BLaER1 (cell line): Measurements from ENCODE around the gene OR2B2.

Experiments
- H3K27ac ChIP-seq: shearing (Covaris generic); formaldehyde crosslinking; 2 replicates; pipeline ENCODE4 v1.8.1; 2022
- H3K27me3 ChIP-seq: shearing (Covaris generic); formaldehyde crosslinking; 2 replicates; pipeline ENCODE4 v1.8.1; 2022
- H3K36me3 ChIP-seq: shearing (Covaris generic); formaldehyde crosslinking; 2 replicates; pipeline ENCODE4 v1.8.1; 2022
- H3K4me1 ChIP-seq: shearing (Covaris generic); formaldehyde crosslinking; 2 replicates; pipeline ENCODE4 v1.8.1; 2022
- H3K4me2 ChIP-seq: shearing (Covaris generic); formaldehyde crosslinking; 2 replicates; pipeline ENCODE4 v1.8.1; 2022
- H3K4me3 ChIP-seq: shearing (Covaris generic); formaldehyde crosslinking; 2 replicates; pipeline ENCODE4 v1.8.1; 2022
- H3K9ac ChIP-seq: shearing (Covaris generic); formaldehyde crosslinking; 2 replicates; pipeline ENCODE4 v1.8.1; 2022
- H3K9me3 ChIP-seq: shearing (Covaris generic); formaldehyde crosslinking; 2 replicates; pipeline ENCODE4 v1.8.1; 2022
- H4K20me1 ChIP-seq: shearing (Covaris generic); formaldehyde crosslinking; 2 replicates; pipeline ENCODE4 v1.8.1; 2022
- Cebpa-rat ChIP-seq: shearing (Covaris generic); IDR thresholded peaks from 2 replicates; pipeline ENCODE4 v1.8.1; 2022

OR2B2 gene

DNA sequence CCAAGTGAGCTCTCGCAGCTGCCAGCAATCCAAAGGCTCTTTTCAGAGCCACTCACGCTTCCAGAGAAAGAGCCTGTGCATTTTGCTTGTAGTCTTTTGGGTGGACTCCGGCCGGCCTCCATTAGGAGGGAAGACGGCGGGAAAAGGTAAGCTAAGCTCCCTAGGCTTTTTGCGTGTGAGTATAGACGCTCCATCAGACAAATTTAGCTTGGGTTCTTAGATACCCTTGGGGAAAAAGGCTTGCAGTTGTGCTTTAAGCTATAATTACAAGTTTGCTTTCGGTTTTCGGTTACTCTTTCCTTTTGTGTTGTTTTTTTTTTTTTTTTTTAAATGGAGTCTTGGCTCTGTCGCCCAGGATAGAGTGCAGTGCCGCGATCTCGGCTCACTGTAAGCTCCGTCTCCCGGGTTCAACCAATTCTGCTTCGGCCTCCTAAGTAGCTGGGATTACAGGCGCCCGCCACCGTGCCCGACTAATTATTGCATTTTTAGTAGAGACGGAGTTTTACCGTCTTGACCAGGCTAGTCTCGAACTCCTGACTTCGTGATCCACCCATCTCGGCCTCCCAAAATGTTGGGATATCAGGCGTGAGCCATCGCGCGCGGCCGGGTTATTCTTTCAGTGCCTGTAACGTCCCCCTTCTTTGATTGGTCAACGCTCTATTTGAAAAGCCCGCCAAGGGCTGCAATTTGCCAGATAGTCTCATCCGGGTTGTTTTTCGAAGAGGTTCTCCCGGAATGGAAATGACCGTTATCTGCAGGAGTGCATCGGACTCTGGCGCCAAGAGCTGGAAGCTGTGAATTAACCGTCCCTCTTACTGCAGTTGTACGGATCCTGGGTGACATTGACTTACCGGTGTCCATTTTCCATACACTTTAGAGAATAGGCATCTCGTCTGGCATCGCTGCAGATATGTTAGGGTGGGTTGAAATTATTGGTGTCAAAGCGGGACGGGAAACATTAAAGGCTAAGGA lies 18.1 kb downstream of the OR2B2 start:
- H4K20me1 ChIP-seq = peaks cover 5% of the 10 kb centered on the region; the same call in 1 of the 2 replicates
- H3K36me3 ChIP-seq = no peaks in the 10 kb centered on the region
- no peaks in the 10 kb centered on the region for H3K27me3 ChIP-seq
- no peak for TF ChIP-seq Cebpa-rat
- H3K27ac ChIP-seq = peak overlapping the region; percentile 97
- H3K4me2 ChIP-seq = peak overlapping the region; percentile 76
- H3K9ac ChIP-seq = peak overlapping the region; percentile 99
- H3K4me3 ChIP-seq = peak overlapping the region; percentile 86
- H3K9me3 ChIP-seq = no peaks in the 10 kb centered on the region
- H3K4me1 ChIP-seq = peaks cover 34% of the 10 kb centered on the region

DNA sequence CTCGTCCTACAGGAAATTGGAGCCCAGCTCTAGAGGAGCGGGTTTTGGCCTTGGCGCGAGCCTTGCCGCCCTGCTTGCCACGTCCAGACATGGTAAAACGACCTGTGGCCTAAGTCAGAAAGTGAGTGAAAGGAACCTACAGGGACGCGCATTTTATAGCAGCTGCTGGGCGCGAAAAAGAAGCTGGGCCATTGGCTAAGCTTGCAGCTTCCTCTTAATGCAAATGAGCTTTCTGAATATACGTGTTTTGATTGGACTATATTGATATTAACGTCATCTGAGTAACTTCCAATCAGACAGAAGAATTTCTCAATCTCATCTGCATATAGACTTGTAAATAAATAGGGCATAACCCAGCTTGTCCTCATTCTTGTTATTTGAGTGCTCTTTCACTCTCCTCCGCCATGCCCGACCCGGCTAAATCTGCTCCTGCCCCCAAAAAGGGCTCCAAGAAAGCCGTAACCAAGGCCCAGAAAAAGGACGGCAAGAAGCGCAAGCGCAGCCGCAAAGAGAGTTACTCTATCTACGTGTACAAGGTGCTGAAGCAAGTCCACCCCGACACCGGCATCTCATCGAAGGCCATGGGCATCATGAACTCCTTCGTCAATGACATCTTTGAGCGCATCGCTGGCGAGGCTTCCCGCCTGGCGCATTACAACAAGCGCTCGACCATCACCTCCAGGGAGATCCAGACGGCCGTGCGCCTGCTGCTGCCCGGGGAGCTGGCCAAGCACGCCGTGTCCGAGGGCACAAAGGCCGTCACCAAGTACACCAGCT lies 18.9 kb downstream of the OR2B2 start:
- Histone ChIP-seq H3K9me3 (no peaks in the 10 kb centered on the region), H4K20me1 (peaks cover 5% of the 10 kb centered on the region; the same call in 1 of the 2 replicates), H3K4me2 (peak overlapping the region; percentile 87), H3K27ac (peak overlapping the region; percentile 98), H3K4me1 (peaks cover 43% of the 10 kb centered on the region), H3K27me3 (no peaks in the 10 kb centered on the region), H3K9ac (peak overlapping the region; percentile 99), H3K36me3 (no peaks in the 10 kb centered on the region), H3K4me3 (peak overlapping the region; percentile 86)
- no peak for TF ChIP-seq Cebpa-rat

DNA sequence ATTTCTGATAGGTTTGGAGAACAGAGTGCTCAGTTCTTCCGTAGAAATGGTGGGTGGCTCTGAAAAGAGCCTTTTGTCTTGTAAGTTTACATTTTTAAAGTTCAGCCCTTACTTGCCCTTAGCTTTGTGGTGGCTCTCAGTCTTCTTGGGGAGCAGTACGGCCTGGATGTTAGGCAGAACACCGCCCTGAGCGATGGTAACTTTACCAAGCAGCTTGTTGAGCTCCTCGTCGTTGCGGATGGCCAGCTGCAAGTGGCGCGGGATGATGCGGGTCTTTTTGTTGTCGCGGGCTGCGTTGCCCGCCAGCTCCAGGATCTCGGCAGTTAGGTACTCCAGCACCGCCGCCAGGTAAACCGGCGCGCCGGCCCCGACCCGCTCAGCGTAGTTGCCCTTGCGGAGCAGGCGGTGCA lies 19.5 kb downstream of the OR2B2 start:
- Histone ChIP-seq H3K27ac (peak overlapping the region; percentile 98), H3K27me3 (no peaks in the 10 kb centered on the region), H3K36me3 (no peaks in the 10 kb centered on the region), H3K9ac (peak overlapping the region; percentile 99), H3K9me3 (no peaks in the 10 kb centered on the region), H3K4me3 (peak overlapping the region; percentile 86), H3K4me2 (peak overlapping the region; percentile 87), H4K20me1 (peaks cover 5% of the 10 kb centered on the region; the same call in 1 of the 2 replicates), H3K4me1 (peaks cover 47% of the 10 kb centered on the region)
- no peak for TF ChIP-seq Cebpa-rat

DNA sequence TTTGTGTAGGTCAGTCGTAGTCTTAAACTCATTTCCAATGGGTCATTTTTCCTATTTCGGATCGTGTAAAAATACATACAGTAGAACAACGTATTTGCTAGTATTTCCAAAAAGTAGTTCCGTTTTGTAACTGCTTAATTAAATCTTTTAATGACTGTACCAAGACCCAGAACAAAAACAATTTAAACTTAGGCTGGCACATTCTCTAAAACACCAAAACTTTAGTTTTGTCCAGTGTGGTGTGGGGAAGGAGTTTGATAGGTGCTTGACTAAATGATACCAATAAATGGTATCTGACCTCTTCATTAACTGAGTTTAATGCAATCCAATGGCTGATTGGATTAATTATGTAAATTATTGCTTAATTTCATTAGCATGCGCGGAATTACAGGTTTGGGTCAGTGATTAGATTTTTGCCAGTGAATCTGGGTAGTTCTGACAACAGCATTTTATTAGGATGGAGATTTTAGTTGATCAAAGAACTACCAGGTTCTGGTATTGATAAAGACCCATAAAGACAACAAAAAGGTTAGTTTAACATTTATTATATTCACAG lies 20.8 kb downstream of the OR2B2 start:
- H4K20me1 ChIP-seq = peaks cover 5% of the 10 kb centered on the region; the same call in 1 of the 2 replicates
- H3K9ac ChIP-seq = peak overlapping the region; percentile 99
- TF ChIP-seq Cebpa-rat = no peak
- H3K36me3 ChIP-seq = no peaks in the 10 kb centered on the region
- no peaks in the 10 kb centered on the region for H3K9me3 ChIP-seq
- H3K27ac ChIP-seq = peak overlapping the region; percentile 98
- H3K4me3 ChIP-seq = peak overlapping the region; percentile 86
- H3K27me3 ChIP-seq = no peaks in the 10 kb centered on the region
- H3K4me1 ChIP-seq = peaks cover 38% of the 10 kb centered on the region
- peak overlapping the region; percentile 87 for H3K4me2 ChIP-seq

DNA sequence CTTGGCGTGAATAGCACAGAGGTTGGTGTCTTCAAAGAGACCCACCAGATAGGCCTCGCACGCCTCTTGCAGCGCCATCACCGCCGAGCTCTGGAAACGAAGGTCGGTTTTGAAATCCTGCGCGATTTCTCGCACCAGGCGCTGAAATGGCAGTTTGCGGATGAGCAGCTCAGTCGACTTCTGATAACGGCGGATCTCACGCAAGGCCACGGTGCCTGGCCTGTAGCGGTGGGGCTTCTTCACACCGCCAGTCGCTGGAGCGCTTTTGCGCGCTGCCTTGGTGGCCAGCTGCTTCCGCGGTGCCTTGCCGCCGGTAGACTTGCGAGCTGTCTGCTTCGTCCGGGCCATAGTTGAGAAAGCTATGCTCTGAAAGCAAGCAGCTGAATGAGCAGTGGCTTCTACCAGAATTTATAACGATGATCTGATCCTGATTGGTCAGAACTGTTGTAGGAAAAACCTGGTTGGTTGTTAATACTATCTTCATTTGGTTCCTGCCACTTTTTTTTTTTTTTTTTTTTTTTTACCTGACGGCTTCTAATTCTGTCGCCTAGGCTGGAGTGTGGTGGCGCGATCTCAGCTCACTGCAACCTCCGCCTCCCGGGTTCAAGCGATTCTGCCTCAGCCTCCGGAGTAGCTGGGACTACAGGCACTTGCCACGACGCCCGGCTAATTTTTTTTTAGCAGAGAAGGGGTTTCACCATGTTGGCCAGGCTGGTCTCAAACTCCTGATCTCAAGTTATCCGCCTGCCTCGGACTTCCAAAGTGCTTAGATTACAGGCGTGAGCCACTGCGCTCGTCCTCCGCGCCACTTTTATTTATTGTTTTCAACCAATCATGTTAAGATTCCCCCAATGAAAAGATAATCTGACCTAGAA lies 21.5 kb downstream of the OR2B2 start:
- peak overlapping the region; percentile 86 for H3K4me3 ChIP-seq
- TF ChIP-seq Cebpa-rat = no peak
- H3K4me2 ChIP-seq = peak overlapping the region; percentile 87
- peaks cover 2% of the 10 kb centered on the region; the same call in 1 of the 2 replicates for H3K9me3 ChIP-seq
- no peaks in the 10 kb centered on the region for H3K27me3 ChIP-seq
- H3K36me3 ChIP-seq = no peaks in the 10 kb centered on the region
- peaks cover 5% of the 10 kb centered on the region; the same call in 1 of the 2 replicates for H4K20me1 ChIP-seq
- peak overlapping the region; percentile 99 for H3K9ac ChIP-seq
- H3K27ac ChIP-seq = peak overlapping the region; percentile 98
- peaks cover 34% of the 10 kb centered on the region for H3K4me1 ChIP-seq

DNA sequence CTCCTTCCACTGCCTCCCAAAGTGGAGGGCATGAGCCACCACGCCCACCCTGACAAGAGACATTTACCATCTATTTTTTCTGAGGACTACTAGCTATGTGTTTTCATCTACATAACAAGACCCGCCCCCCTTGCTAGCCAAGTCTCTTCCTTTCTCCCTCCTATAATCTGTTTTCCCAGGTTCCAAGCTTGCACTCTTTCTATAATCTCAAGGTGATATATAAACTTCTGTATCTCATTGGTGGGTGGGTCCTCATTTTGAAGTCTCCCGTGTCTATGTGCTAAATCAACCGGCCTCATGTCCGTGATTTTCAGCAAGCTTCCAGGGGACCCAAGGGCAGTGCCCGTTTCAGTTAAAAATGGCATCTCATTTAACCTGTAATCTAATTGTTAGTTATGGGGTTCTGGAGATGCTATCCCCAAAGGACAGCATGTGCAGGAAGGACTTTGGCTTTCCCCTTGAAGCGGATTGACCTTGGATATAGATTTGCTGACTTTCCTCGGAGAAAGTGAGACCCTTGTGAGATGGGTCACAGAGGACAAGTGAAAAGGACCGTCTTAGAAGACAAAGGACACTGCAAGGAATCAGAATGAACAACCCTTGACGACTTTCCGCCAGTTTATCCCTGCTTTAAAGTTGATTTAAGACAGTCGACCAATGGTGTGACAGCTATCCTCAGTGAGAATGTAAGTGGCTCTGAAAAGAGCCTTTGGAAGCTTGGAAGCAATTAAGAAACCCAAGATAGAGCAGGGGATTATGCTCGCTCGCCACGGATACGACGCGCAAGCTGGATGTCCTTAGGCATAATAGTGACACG lies 22.4 kb downstream of the OR2B2 start:
- Histone ChIP-seq H3K9me3 (peaks cover 7% of the 10 kb centered on the region; the same call in 1 of the 2 replicates), H3K4me1 (peaks cover 34% of the 10 kb centered on the region), H3K27ac (peak overlapping the region; percentile 98), H3K4me3 (peak overlapping the region; percentile 86), H3K4me2 (peak overlapping the region; percentile 87), H3K27me3 (no peaks in the 10 kb centered on the region), H3K36me3 (no peaks in the 10 kb centered on the region), H4K20me1 (peaks cover 5% of the 10 kb centered on the region; the same call in 1 of the 2 replicates), H3K9ac (peak overlapping the region; percentile 99)
- TF ChIP-seq Cebpa-rat = no peak

DNA sequence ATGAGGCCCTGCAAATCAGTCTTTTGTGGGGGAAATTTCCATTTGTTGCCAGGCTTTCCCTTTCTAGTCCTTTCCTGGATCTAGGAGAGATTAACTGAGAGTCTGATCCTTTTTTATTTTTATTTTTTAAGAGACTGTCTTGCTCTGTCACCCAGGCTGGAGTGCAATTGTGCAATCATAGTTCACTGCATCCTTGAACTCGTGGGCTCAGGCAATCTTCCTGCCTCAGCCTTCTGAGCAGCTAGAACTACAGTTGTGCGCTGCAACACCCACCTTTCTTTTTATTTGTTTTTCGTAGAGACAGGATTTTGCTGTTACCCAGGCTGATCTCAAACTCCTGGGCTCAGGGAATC lies 22.9 kb downstream of the OR2B2 start:
- H4K20me1 ChIP-seq = peaks cover 5% of the 10 kb centered on the region; the same call in 1 of the 2 replicates
- H3K36me3 ChIP-seq = no peaks in the 10 kb centered on the region
- no peak overlapping the region for H3K4me3 ChIP-seq
- peaks cover 11% of the 10 kb centered on the region; the same call in 1 of the 2 replicates for H3K9me3 ChIP-seq
- no peak overlapping the region for H3K9ac ChIP-seq
- peak overlapping the region; percentile 87 for H3K4me2 ChIP-seq
- peak overlapping the region; percentile 43; the same call in 1 of the 2 replicates for H3K27ac ChIP-seq
- peaks cover 34% of the 10 kb centered on the region for H3K4me1 ChIP-seq
- peak; percentile 89 for TF ChIP-seq Cebpa-rat
- H3K27me3 ChIP-seq = no peaks in the 10 kb centered on the region

DNA sequence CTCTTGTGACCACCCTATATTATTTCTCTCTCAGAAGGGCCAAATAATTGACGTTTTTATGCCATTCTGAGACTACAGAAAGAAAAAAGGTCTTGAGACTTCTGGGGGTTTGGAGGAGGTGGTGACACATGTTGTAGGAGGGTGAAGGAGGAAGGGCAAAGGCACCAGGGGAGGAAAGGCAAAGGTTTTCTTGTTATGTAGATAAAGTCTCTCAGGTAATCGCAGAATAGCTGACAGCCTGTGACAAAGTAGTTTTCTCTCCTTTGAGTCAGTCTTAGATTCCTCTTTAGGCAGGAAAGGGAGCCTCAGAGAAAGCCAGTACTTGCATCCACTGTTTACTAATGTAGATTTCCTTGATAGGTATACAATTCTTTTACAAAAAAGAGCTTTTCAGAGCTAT lies 23.6 kb downstream of the OR2B2 start:
- H3K9me3 ChIP-seq = peaks cover 12% of the 10 kb centered on the region; the same call in 1 of the 2 replicates
- no peak overlapping the region for H3K4me3 ChIP-seq
- no peaks in the 10 kb centered on the region for H3K36me3 ChIP-seq
- H3K4me2 ChIP-seq = peak overlapping the region; percentile 87
- H3K9ac ChIP-seq = no peak overlapping the region
- H3K4me1 ChIP-seq = peaks cover 34% of the 10 kb centered on the region
- H3K27ac ChIP-seq = peak overlapping the region; percentile 43; the same call in 1 of the 2 replicates
- peaks cover 5% of the 10 kb centered on the region; the same call in 1 of the 2 replicates for H4K20me1 ChIP-seq
- no peak for TF ChIP-seq Cebpa-rat
- no peaks in the 10 kb centered on the region for H3K27me3 ChIP-seq
